HG02763 (cell line): ENCODE measurements around the gene NLK.
"Not testable (repeated sequence)": the region's sequence is repeated elsewhere in the genome, so short reads cannot be mapped to it uniquely, and the experiment has no call there.

Experiments used
- ATAC-seq: cut with Tn5 transposase; IDR thresholded peaks from one replicate; pipeline ENCODE4 v1.9.1; 2021; ENCODE audit warnings: mild to moderate bottlenecking, moderate library complexity; ENCODE audit not compliant: unreplicated experiment

Gene NLK

GRCh38 chr17:28042657-28042720, at the start of gene NLK:
Gene NLK (plus strand): TSS chr17:28042677. CDS start chr17:28042874, 197 bp downstream.
- no peak for ATAC-seq

- ATAC-seq: no peak
Measured at GRCh38 chr17:27993161-27993695, 49.2 kb upstream of the NLK start.

DNA sequence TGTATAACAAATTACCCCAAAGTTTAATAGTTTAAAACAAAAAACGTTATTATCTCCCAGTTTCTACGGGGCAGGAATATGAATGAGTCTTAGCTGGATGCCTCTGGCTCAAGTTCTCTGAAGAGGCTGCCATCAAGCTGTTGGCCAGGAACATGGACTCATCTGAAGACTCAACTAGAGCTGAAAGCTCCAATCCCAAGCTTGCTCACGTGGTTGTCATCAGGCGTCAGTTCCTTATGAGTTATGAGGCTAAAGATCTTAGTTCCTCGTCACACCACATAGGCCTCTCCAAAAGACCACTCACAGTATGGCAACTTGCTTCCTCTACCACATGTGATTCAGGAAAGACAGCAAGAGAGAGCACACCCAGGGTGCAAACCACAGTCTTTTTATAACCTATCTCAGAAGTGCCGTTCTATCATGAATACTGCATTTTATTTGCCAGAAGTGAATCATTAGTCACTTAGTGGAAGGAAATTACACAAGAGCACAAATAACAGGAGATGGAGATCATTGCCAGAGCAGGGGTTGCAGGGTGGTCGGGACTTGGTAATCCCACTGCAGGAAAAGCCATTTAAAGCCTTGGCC, 48.7 kb upstream of the NLK start:
- no peak for ATAC-seq

DNA sequence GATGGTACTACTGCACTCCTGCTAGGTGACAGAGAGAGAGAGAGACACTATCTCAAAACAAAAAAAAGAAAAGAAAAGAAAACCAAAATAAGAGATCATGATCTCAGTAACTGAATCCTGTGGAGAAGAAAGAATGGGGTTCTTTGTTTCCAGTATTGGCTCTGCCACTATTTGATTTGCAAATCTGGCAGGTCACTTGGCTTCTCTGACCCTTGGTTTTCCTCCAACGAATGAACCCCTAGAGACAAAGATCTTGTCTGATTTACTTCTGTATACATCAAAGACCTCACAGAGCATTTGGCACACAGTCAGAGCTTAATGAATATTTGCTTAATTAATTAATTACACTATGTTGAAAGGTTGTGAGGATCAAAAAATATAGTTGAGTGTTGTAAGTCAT, 47.9 kb upstream of the NLK start:
- no peak for ATAC-seq

- ATAC-seq: no peak
Measured at GRCh38 chr17:27995554-27995953, 46.9 kb upstream of the NLK start.

DNA sequence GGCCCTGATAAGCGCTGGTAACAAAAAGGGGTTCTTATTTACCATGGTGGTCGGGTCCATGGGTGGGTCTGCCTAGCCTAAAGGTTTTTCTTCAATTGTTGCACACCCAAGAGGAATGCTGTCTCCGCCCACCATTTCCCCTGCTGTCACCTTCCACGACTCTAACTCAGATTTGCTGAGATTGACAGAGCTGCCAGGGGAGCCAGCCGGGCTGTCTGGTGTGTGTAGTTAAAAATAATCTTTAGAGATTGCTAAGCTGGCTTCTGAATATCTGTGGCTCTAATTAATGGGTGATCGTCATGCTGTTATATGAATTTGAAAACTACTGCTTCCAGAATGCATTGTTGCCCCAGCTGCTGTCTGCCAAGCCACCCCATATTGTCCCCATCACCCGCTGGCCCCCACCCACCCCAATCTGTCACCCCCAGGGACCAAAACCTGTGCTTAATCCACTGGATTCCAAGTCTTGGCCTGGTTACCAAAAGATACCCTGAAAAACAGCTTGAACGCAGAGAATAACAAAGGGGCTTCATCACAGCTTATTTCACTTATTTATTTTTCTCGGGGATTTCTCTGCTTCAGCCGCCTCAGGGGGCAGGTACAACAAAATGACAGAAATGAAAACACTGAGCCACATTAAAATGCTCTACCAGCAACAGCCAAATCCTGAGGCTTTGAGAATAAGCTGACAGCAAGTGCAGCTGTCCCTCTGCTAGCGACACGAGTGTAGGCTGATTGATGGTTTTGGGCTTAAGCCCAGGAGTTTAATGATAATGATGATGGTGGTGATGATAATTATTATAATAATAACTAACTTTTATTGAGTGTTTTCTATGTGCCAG, 46.1 kb upstream of the NLK start:
- no peak for ATAC-seq

DNA sequence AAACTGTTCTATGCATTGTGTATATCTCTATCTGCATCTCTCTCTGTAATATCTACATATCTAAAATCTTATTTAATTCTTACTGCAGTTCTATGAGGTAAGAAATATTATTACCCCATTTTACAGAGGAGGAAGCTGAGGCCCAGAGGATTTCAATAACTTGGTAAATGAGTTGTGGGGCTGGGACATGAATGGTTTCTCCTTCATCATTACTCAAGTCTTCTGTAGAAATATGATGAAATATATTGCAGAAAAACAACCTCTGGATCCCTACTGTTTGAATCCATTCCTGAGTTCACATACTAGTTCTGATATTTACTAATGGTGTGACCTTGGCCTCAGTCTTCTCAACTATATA, 45.5 kb upstream of the NLK start:
- ATAC-seq: no peak

GRCh38 chr17:27997522-27997921, 45.0 kb upstream of the NLK start:
- no peak for ATAC-seq

DNA sequence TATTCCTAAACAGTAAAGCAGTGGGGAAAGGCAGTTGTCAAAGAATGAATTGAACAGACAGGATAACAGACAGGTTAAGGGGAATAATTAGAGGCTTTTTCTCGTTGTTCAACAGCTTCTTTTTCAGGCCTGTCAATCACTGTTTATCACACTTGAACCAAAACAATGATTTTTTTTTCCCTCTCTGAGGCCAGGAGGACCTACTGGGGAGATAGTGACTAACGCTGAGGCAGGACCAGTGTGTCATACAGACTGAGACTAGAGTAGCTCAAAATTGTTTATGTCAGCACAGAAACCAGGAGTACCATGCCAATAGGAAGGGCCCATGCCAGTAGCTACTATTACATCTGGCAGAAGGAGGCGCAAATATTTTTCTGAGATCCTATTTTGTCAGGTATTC, 41.3 kb upstream of the NLK start:
- no peak for ATAC-seq

DNA sequence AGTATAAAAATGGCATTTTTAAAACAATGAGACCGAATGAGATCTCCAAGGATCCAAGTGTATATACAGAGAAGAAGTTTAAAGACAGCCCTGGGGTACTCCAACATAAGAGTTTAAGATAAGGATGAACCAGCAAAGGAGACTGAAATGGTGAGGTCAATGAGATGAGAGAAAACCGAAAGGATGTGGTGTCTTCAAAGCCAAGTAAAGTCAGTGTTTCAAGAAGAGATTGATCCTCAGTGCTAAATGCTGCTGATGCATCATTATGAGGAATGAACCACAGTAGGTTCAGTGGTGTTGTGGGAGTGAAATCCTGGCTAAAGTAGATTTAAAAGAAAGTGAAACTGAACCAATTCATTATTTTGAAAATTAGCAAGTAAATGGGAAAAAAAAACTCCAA, 38.1 kb upstream of the NLK start:
- no peak for ATAC-seq

DNA sequence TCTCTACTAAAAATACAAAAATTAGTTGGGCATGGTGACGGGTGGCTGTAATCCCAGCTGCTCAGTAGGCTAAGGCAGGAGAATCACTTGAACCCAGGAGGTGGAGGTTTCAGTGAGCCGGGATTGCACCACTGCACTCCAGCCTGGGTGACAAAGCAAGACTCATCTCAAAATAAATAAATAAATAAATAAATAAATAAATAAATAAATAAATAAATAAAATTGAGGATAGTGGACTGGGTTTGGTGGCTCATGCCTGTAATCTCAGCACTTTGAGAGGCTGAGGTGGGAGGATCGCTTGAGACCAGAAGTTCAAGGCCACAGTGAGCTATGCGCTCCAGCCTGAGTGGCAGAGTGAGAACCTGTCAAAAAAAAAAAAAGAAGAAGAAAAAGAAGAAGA, 34.6 kb upstream of the NLK start:
- ATAC-seq: not testable (repeated sequence)

DNA sequence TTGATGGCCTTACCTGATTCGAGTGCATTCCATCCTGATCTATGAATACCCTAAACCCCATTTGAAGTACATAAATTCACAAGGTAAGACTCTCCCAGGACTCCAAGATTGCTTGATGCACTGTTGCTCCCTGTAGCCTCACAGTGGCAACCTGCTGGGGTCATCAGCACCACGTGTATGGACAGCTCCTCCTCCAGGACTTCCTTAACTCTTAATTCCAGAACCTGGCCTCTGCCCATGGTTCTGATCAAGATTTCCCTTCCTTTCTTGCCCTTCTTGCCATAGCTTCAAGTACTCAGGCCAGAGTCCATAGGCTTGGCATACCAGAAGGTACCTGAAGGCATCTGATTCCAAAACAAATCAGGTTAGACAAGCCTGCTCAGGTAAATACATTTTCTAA, 34.0 kb upstream of the NLK start:
- ATAC-seq: no peak

DNA sequence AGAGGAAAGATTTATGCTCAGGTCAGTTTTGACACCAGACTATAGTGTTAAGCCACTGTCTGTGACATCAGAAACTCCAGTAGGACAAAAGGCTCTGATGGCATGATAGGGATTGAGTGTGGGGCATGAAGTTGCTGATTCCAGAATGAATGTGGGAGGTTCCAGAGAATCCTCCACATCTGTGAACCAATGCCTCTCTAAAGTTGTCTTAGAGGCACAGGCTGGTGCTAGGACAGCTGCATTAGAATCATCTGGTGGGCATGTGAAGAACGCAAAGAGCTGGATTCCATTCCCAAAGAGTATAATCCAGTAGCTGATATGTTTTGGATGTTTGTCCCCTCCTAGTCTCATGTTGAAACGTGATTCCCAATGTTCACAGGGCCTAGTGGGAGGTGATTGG, 32.1 kb upstream of the NLK start:
- no peak for ATAC-seq

DNA sequence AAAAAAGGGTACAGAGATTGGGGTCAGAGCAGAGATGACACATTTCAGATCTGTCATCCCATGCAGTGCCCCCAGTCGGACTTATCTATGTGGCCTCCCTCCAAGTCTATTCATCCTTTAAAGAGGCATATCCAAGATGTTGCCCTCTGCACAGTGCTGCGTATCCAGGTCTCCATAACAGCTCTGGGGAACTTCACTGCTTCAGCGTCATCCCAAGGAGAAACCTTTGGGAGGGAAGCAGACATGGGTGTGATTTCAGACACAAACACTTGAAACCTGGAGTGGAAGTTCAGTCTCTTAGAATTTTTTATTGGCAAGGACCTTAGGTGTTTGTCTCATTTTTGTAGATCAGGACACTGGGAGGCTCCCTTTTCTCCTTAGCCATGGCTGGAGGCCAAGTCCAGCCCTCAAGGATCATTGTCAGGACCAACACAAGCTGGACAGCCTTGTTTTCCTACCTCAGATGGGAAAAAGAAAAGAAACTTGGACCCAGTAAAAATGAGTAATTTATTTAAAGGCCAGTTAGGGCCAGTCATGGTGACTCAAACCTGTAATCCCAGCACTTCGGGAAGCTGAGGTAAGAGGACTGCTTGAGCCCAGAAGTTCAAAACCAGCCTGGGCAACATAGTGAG, 23.9 kb upstream of the NLK start:
- ATAC-seq: no peak

GRCh38 chr17:28020515-28020914, 22.0 kb upstream of the NLK start:
- ATAC-seq: no peak

DNA sequence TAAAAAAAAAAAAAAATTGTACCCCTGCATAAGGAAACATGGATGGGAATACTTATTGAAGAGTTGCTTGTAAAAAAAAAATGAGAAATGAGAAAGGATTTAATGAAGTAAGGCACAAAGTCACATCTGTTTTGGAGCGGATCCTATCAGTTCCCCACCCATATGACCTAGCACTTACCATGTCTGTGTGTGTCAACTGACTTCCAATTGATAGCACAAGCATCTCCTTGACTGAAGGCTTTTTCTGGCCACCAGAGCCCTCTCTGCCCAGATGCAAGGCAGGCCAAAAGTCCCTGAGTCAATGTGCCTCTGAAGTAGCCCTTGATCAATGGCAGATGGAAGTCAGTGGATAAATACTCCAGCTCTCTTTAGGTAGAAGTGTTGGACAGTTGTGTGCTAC, 13.4 kb upstream of the NLK start:
- no peak for ATAC-seq

- no peak for ATAC-seq
Measured at GRCh38 chr17:28030386-28030785, 12.1 kb upstream of the NLK start.

GRCh38 chr17:28031174-28031573, 11.3 kb upstream of the NLK start:
- ATAC-seq: no peak

DNA sequence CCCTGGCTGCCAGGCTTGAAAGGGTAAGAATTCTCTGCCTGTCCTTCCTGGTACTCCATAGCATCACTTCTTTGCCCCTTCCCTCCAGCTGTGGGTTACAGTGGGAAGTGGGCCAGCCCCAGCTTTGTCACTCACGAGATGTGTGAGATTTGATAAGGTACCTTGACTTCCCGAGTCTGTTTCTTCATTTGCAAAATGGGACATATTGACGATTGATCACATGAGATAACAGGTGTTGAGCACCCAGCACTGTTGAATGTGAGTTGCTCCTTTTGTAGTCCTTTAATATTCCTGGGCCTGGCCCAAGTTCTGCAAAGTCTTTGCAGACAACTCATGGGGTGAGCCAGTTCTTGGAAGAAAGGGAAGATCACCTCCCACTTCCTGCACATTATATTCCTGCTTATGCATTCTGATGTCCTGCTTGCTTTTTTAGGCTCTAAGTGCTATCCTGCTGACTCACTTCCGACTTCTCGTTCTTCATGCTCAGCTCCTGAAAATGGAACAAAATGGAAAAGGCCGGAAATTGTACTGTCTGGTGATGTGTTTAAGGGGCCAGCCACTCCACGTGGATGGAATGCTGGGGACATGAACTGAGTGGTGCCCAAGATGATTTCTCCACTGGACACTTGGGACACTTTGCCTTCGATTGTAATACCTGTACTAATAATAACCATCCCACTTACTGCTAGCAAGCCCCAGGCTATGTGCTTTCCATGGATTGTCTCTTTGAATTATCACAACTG, 8.3 kb upstream of the NLK start:
- no peak for ATAC-seq

DNA sequence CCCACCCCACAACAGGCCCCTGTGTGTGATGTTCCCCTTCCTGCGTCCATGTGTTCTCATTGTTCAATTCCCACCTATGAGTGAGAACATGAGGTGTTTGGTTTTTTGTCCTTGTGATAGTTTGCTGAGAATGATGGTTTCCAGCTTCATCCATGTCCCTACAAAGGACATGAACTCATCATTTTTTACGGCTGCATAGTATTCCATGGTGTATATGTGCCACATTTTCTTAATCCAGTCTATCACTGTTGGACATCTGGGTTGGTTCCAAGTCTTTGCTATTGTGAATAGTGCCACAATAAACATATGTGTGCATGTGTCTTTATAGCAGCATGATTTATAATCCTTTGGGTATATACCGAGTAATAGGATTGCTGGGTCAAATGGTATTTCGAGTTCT, 7.0 kb upstream of the NLK start:
- ATAC-seq: not testable (repeated sequence)

DNA sequence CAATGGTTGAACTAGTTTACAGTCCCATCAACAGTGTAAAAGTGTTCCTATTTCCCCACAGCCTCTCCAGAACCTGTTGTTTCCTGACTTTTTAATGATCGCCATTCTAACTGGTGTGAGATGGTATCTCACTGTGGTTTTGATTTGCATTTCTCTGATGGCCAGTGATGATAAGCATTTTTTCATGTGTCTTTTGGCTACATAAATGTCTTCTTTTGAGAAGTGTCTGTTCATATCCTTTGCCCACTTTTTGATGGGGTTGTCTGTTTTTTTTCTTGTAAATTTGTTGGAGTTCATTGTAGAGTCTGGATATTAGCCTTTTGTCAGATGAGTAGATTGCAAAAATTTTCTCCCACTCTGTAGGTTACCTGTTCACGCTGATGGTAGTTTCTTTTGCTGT, 6.6 kb upstream of the NLK start:
- ATAC-seq: not testable (repeated sequence)

DNA sequence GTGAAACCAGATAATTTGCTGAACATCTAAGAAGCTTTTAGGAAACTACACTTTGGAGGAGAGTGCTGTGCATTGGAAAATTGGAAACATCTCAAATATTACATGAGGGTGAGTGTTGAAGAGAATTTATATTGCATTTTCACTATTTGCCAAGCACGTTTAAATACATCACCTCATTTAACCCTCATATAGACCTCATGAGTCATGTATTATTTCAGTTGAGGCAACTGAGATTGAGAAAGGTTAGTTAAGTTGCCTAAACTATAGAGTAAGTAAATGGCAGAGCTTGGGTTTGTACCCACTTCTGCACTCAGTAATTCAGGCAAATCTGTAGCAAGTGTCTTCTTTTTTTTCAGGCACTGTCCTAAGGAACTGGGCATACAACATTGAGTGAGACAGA, 3.7 kb upstream of the NLK start:
- ATAC-seq: no peak
